Brain pericyte (primary cell): ENCODE measurements around the gene EVA1C.
"Not testable (repeated sequence)": the region's sequence is repeated elsewhere in the genome, so short reads cannot be mapped to it uniquely, and the experiment has no call there.

Source experiments
- DNase-seq: peaks from one replicate; pipeline ENCODE4 v3.0.0-alpha.2; 2012; ENCODE audit warnings: low read depth, low spot score

Gene EVA1C

GRCh38 chr21:32390537-32391224 lies 21.8 kb upstream of the EVA1C start:
- DNase-seq: not testable (repeated sequence)

GRCh38 chr21:32391755-32392154 lies 20.8 kb upstream of the EVA1C start:
- DNase-seq: no peak

GRCh38 chr21:32392299-32392879 lies 20.1 kb upstream of the EVA1C start:
- DNase-seq: no peak

GRCh38 chr21:32392880-32393676 lies 19.4 kb upstream of the EVA1C start, which contains the start of gene URB1:
Gene URB1 (minus strand): TSS chr21:32393012. CDS start chr21:32392910, 102 bp downstream.
- no peak for DNase-seq

GRCh38 chr21:32393677-32394001 lies 18.9 kb upstream of the EVA1C start:
- no peak for DNase-seq

- DNase-seq: no peak
These were observed 9.2 kb upstream of the EVA1C start for GRCh38 chr21:32403201-32403777.

GRCh38 chr21:32406405-32406804 lies 6.1 kb upstream of the EVA1C start:
- DNase-seq: no peak

GRCh38 chr21:32410291-32410690 lies 2.2 kb upstream of the EVA1C start:
- DNase-seq: no peak

- no peak for DNase-seq
These were observed 1.6 kb upstream of the EVA1C start for GRCh38 chr21:32410916-32411315.

- DNase-seq: no peak
These were observed 950 bp upstream of the EVA1C start for GRCh38 chr21:32411350-32412161.

- no peak for DNase-seq
These were observed 554 bp downstream of the EVA1C start for GRCh38 chr21:32413015-32413504.

- DNase-seq: no peak
These were observed 1.4 kb downstream of the EVA1C start for GRCh38 chr21:32413697-32414578.

GRCh38 chr21:32414579-32415358 lies 2.3 kb downstream of the EVA1C start:
- no peak for DNase-seq

GRCh38 chr21:32415451-32416398 lies 3.2 kb downstream of the EVA1C start:
- DNase-seq: no peak

GRCh38 chr21:32418146-32418545 lies 5.6 kb downstream of the EVA1C start:
- DNase-seq: no peak

- no peak for DNase-seq
These were observed 9.6 kb downstream of the EVA1C start for GRCh38 chr21:32422064-32422463.

GRCh38 chr21:32423320-32424190 lies 11.0 kb downstream of the EVA1C start:
- no peak for DNase-seq

GRCh38 chr21:32424191-32424535 lies 11.7 kb downstream of the EVA1C start:
- no peak for DNase-seq
